Right lobe of liver (tissue), 6 donors: ENCODE results near the gene RAB21. TPM values are rescaled to one million over a fixed set of nuclear protein-coding genes. Genes with fewer than 3 reads are reported as not detected.
A peak's percentile ranks its signal among the peaks of the same experiment; 100 is the strongest.

Experiments used
- ATAC-seq, 4 donors: fragments of 200-7000 bp; cut with Tn5 transposase; one replicate each; pipeline ENCODE4 v1.9.1; 2020; ENCODE audit warnings: mild to moderate bottlenecking in 4 of 4, moderate library complexity in 4 of 4
- DNase-seq, 3 donors: peaks; one replicate each; pipeline ENCODE4 v3.0.0-alpha.2; 2020
- H3K27ac ChIP-seq, 3 donors: fragments of 200-600 bp; one replicate each; pipeline ENCODE4 v1.8.0; 2022
- H3K27me3 ChIP-seq, 2 donors: fragments of 200-600 bp; one replicate each; pipeline ENCODE4 v1.8.0; 2022
- H3K36me3 ChIP-seq, 4 donors: fragments of 200-600 bp; sonication (generic) in 1 of 4; one replicate each; pipeline versions ENCODE4 v1.5.1 to v1.8.0; 2017 to 2022; ENCODE audit warnings: control low read depth in 1 of 4
- H3K4me1 ChIP-seq, 4 donors: fragments of 200-600 bp; sonication (generic) in 1 of 4; one replicate each; pipeline versions ENCODE4 v1.5.1 to v1.8.0; 2017 to 2022; ENCODE audit warnings: control low read depth in 1 of 4
- H3K4me3 ChIP-seq, 3 donors: fragments of 200-600 bp; one replicate each; pipeline ENCODE4 v1.8.0; 2022
- H3K9me3 ChIP-seq, 4 donors: fragments of 200-600 bp; sonication (generic) in 1 of 4; one replicate each; pipeline versions ENCODE4 v1.5.1 to v1.8.0; 2017 to 2022; ENCODE audit warnings: control low read depth in 1 of 4
- CTCF ChIP-seq, 4 donors: fragments of 200-600 bp in 3 of 4; fragments of 450-650 bp in 1 of 4; IDR thresholded peaks; one replicate each; pipeline versions ENCODE4 v1.5.1 to v1.8.0; 2016 to 2022; ENCODE audit warnings: antibody characterized with exemption in 4 of 4, mild to moderate bottlenecking in 2 of 4
- POLR2A ChIP-seq: fragments of 450-650 bp; IDR thresholded peaks from one replicate; pipeline ENCODE4 v1.6.1; 2017; ENCODE audit warnings: antibody characterized with exemption, mild to moderate bottlenecking
- WGBS: methylation state at CpG from one replicate; pipeline ENCODE4 v1.1.6; 2018; ENCODE audit warnings: low coverage, low lambda C conversion rate; ENCODE audit not compliant: insufficient coverage; ENCODE audit errors: missing lambda C conversion rate; 5-methylcytosine and 5-hydroxymethylcytosine counted together
- intact Hi-C, 2 donors: fragments of 100-400 bp; cut with DNase I; formaldehyde crosslinking; loops; one replicate each; pipeline versions ENCODE4 v1.11.2 to v1.14.1; 2022
- long read RNA-seq: library from polyadenylated mRNA; unstranded; transcript quantifications from one replicate; pipeline ENCODE4 v2.0.0, GENCODE V29; 2019
- total RNA-seq, 6 experiments: library from RNA; depleted of rRNA in 2 of 6; stranded (reverse); fragments of >200 nt in 2 of 6; fragmentation: NEBNext Ultra II Directional in 3 of 6; extraction: Animal tissue kit (Norgen Biotek cat#: 25700) in 3 of 6; gene quantifications; one replicate each; pipeline versions ENCODE4 v1.1.0 to v1.2.4, GENCODE V29; 2016 to 2023
- donor health status: DM: no; HTN: yes; CAD: no.
- donor health status: DM: no; HTN: no; CAD: no.
- donor health status: DM: no; HTN: no; CAD: no.
- donor health status: DM: no; HTN: yes; CAD: no.
- donor health status: DM: no; HTN: yes; CAD: no.

The RAB21 gene, protein sequence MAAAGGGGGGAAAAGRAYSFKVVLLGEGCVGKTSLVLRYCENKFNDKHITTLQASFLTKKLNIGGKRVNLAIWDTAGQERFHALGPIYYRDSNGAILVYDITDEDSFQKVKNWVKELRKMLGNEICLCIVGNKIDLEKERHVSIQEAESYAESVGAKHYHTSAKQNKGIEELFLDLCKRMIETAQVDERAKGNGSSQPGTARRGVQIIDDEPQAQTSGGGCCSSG
- total RNA-seq: 10 to 100 TPM; 23.0 to 45.2 (median 31.3) TPM
- long read RNA-seq, partial matches to known transcripts: 0 of 2 reads
- long read RNA-seq, other reads (novel, unspliced or antisense): 2 of 2 reads

DNA sequence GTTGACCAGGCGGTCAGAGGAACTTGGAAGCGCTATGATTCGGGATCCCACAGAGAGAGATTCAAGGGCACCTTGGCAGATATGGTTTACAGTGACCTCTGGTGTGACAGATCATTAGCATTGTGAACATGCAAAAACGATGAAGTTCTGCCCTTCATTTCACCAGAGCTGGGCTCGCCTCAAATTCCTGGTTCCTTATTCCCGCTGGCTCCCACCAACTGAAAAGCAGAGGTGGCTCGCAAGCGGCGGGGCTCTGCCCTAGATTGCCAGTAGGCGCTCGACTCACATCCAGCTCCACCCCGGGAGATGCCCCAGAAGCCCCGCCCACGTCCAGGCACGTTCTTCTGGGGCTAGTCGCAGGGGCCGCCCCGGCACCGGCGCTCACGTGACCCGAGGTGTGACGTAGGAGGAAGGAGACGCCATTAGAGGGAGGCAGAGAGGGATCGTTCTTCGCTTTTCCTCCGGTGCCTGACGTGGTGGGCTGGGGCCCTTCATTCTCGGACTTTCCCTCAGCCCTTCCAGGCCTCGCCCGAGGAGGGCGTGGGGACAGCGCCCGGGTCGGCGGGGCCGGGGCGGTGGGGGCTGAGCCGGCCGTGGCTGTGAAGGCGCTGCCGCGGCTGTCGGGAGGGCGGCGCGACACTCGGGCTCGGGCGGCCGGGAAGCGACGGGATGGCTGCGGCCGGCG lies at the start of gene RAB21:
RAB21 (plus strand) TSS at position 403 of the 685 bp plus-strand sequence; CDS start at position 670, 267 bp downstream.
- intact Hi-C loops: no loop called here
- Histone ChIP-seq H3K27ac (peak within 1 kb of the TSS; percentile 93 to 96 (median 95)), H3K4me3 (peak within 1 kb of the TSS; percentile 68 to 78 (median 76)), H3K4me1 (peaks cover 0 to 15% (median 5%) of the 10 kb centered on the region in 4 donors), H3K9me3 (no peaks in the 10 kb centered on the region), H3K36me3 (no peaks in the 10 kb centered on the region), H3K27me3 (no peaks in the 10 kb centered on the region)
- peak; percentile 82 for TF ChIP-seq POLR2A
- TF ChIP-seq CTCF (IDR thresholded peaks at IDR 0.05): peak; percentile 12 to 48 (median 28)
- 1% methylated on average over 14 of the region's 56 CpGs for WGBS
- DNase-seq (peak; percentile 99 to 100 (median 99)), ATAC-seq (peak; percentile 98 to 99 (median 98))

GRCh38 chr12:71704920-71705319 lies 49.7 kb upstream of the RAB21 start:
- DNase-seq: no peak
- H3K36me3 ChIP-seq: no peaks in the 10 kb centered on the region

GRCh38 chr12:71708658-71709057 lies 46.0 kb upstream of the RAB21 start:
- DNase-seq (no peak), ATAC-seq (no peak)
- Histone ChIP-seq H3K4me1 (no peaks in the 10 kb centered on the region), H3K27me3 (no peaks in the 10 kb centered on the region), H3K36me3 (no peaks in the 10 kb centered on the region), H3K27ac (no peak overlapping the region), H3K9me3 (no peaks in the 10 kb centered on the region), H3K4me3 (no peak overlapping the region)
- WGBS: 100% methylated on average over 1 of the region's 1 CpG
- TF ChIP-seq CTCF (IDR thresholded peaks at IDR 0.05): no peak
- TF ChIP-seq POLR2A: no peak
- intact Hi-C loops: no loop called here

More at GRCh38 chr12:71704920-71705319, 49.7 kb upstream of the RAB21 start:
- H3K4me1 ChIP-seq: peaks cover 0 to 6% (median 2%) of the 10 kb centered on the region in 4 donors
- H3K4me3 ChIP-seq: no peak overlapping the region
- 87% methylated on average over 2 of the region's 2 CpGs for WGBS
- no peaks in the 10 kb centered on the region for H3K27me3 ChIP-seq
- no peaks in the 10 kb centered on the region for H3K9me3 ChIP-seq
- intact Hi-C loops: no loop called here
- TF ChIP-seq CTCF (IDR thresholded peaks at IDR 0.05) (no peak), POLR2A (no peak)
- no peak overlapping the region for H3K27ac ChIP-seq
- ATAC-seq: no peak

GRCh38 chr12:71710276-71711125 lies 44.2 kb upstream of the RAB21 start:
- no peak for TF ChIP-seq POLR2A
- no peak for TF ChIP-seq CTCF (IDR thresholded peaks at IDR 0.05)
- H3K4me3 ChIP-seq: no peak overlapping the region
- no peaks in the 10 kb centered on the region for H3K36me3 ChIP-seq
- DNase-seq (no peak), ATAC-seq (no peak)
- no peaks in the 10 kb centered on the region for H3K4me1 ChIP-seq
- H3K27ac ChIP-seq: no peak overlapping the region
- H3K9me3 ChIP-seq: peaks cover 0 to 5% (median 0%) of the 10 kb centered on the region in 4 donors
- no peaks in the 10 kb centered on the region for H3K27me3 ChIP-seq
- WGBS: 94% methylated on average over 7 of the region's 7 CpGs
- intact Hi-C loops: no loop called here
